Cardiac muscle cell (in vitro differentiated cells and primary cell): ENCODE measurements around the gene CORO1A. TPM values are rescaled to one million over a fixed set of nuclear protein-coding genes. Genes with fewer than 3 reads are reported as not detected.
"Not testable (repeated sequence)": the region's sequence is repeated elsewhere in the genome, so short reads cannot be mapped to it uniquely, and the experiment has no call there.

Experiments used
- DNase-seq, 2 donors: peaks; one replicate each; pipeline versions ENCODE4 v3.0.0 to v3.0.0-alpha.2; 2010 to 2017; ENCODE audit warnings: low read depth in 1 of 2, low spot score in 1 of 2
- H3K27ac ChIP-seq: fragments of 200-600 bp; sonication (generic); 2 replicates; pipeline ENCODE4 v1.5.1; 2016
- H3K27me3 ChIP-seq: fragments of 200-600 bp; sonication (generic); 2 replicates; pipeline ENCODE4 v1.6.0; 2016; ENCODE audit warnings: control low read depth
- H3K36me3 ChIP-seq: fragments of 200-600 bp; sonication (generic); 2 replicates; pipeline ENCODE4 v1.5.1; 2016; ENCODE audit warnings: control low read depth
- H3K4me1 ChIP-seq: fragments of 200-600 bp; sonication (generic); 2 replicates; pipeline ENCODE4 v1.8.1; 2017; ENCODE audit warnings: low read depth, mild to moderate bottlenecking, mixed run types
- H3K4me3 ChIP-seq: fragments of 200-600 bp; sonication (generic); 2 replicates; pipeline ENCODE4 v1.5.1; 2016; ENCODE audit warnings: mild to moderate bottlenecking
- H3K9me3 ChIP-seq: fragments of 200-600 bp; sonication (generic); 2 replicates; pipeline ENCODE4 v1.5.1; 2017; ENCODE audit warnings: low read depth, mild to moderate bottlenecking, control low read depth
- polyA plus RNA-seq: library from polyadenylated mRNA; unstranded; fragments of >200 nt; fragmentation: Nextera tagmentation; extraction: Ambion mirVana; gene quantifications from 2 replicates; pipeline ENCODE4 v1.2.1, GENCODE V29; 2016
- total RNA-seq: library from RNA; depleted of rRNA; stranded (reverse); fragments of >200 nt; gene quantifications from 2 replicates; pipeline ENCODE4 v1.2.3, GENCODE V29; 2016

Gene CORO1A
- total and polyA plus RNA-seq, 2 experiments from 2014 or later = 0.92 to 3.4 TPM

DNA sequence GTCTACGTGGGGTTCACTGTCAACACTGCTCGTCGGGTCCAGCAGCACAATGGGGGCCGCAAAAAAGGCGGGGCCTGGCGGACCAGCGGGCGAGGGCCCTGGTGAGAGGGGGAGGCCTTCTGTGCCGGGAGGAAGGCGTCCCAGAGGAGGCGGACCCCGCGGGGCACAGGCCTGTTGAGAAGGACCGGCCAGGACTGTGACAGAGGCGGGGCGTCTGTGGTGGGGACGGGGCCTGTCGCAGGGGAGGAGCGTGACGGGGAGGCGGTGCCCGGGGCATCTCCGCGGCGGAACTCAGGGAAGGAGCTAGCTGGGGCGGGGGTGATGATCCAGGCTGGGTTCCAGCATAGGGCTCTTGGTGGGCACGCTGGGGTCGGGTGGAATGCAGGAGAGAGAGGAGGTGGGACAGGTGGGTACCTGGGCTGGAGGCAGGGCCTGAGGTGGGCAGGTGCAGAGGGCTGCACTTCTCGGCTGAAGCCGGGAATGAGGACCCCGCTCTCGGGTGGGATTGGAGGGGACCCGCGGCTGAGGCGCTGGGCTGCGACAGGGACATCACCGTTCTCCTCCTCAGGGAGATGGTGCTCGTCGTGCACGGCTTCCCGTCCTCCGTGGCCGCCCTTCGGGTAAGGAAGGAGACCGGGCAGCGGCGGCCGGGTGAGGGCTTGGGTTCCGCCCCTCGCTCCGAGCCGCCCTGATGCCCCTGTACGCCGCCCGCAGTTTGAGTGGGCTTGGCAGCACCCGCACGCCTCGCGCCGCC, 10.9 kb downstream of the CORO1A start:
- H3K4me3 ChIP-seq = peak overlapping the region; percentile 21
- H3K9me3 ChIP-seq, H3K27me3 ChIP-seq, DNase-seq, H3K4me1 ChIP-seq, H3K27ac ChIP-seq, H3K36me3 ChIP-seq: not testable (repeated sequence)

DNA sequence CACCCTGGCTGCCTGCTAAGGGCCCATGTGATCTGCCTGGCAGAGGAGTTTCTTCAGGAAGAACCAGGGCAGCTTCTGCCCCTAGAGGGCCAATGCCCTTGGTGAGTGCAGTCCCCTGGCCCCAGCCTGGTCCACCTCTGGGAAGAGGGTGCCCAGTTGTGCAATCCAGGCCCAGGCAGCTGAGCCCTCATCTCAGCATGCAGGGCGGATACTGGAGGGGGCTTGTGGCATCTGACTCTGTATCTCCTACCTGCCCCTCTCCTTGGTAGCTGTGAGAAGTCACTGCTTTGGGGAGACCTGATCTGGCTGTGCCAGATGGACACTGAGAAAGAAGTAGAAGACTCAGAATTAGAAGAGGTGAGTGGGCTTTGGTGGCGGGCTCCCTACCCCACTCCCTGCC, 13.6 kb downstream of the CORO1A start:
- H3K9me3 ChIP-seq, H3K4me3 ChIP-seq, DNase-seq, H3K4me1 ChIP-seq, H3K27ac ChIP-seq, H3K36me3 ChIP-seq, H3K27me3 ChIP-seq: not testable (repeated sequence)

DNA sequence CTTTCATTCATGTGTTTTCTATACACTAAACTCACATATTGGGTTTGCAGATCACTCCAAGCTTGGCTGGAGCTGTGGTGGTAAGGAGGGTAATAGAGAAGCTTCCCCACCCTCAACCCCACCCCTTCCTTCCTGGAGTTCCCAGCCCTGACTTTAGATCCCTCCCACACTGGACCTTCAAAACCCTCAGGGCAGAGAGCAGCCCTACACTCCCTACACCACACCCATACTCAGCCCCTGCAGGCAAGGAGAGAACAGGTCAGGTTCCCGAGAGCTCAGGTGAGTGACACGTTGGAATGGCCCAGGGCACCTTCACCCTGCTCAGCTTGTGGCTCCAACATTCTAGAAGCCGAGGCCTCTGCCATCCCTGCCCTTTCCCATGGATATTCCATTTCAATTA, 15.6 kb downstream of the CORO1A start, which contains the start of gene SULT1A3:
Gene SULT1A3 (plus strand): TSS at position 207 of the 400 bp plus-strand sequence. CDS start 1,474 bp downstream, outside the sequence.
- H3K9me3 ChIP-seq, H3K4me1 ChIP-seq, H3K27me3 ChIP-seq, H3K36me3 ChIP-seq, H3K4me3 ChIP-seq, H3K27ac ChIP-seq, DNase-seq: not testable (repeated sequence)

DNA sequence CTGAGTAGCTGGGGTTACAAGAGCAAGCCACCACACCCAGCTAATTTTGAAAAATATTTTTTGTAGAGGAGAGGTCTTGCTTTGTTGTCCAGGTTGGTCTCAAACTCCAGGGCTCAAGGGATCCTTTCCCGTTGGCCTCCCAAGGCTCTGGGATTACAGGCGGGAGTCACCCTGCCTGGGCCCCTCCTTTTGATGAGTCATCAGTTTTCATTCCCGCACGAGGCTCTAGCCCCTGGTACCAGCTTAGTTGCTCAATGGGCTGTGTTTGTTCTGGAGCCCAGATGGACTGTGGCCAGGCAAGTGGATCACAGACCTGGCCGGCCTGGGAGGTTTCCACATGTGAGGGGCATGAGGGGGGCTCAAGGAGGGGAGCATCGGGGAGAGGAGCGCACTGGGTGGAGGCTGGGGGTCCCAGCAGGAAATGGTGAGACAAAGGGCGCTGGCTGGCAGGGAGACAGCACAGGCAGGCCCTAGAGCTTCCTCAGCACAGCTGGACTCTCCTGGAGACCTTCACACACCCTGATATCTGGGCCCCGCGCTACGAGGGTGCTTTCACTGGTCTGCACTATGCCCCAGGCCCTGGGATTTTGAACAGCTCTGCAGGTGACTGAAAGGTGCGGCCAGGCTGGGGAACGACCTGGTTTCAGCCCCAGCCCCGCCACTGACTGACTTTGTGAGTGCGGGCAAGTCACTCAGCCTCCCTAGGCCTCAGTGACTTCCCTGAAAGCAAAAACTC, 16.4 kb downstream of the CORO1A start:
- not testable (repeated sequence) for H3K4me3 ChIP-seq, DNase-seq, H3K4me1 ChIP-seq, H3K9me3 ChIP-seq, H3K27ac ChIP-seq, H3K27me3 ChIP-seq, H3K36me3 ChIP-seq

DNA sequence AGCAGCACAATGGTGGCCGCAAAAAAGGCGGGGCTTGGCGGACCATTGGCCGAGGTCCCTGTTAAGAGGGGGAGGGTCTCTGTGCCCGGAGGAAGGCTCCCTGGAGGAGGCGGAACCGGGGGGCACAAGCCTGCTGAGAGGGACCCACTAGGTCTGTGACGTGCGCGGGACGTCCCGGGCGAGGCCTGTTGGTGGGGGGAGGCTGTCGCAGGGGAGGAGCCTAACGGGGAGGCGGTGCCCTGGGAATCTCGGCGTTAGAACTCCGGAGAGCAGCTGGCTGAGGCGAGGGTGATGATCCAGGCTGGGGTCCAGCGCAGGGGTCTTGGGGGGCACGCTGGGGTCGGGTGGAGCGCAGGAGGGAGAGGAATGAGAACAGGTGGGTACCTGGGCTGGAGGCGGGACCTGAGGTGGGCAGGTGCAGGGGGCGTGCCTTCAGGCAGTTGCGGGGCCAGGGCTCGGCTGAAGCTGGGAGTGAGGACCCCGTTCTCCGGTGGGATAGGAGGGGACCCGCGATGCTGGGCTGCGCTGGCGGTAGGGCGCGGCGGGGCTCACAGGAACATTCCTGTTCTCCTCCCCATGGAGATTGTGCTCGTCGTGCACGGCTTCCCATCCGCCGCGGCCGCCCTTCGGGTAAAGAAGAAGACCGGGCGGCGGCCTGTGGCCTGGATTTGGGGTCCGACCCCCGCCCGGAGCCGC, 22.3 kb downstream of the CORO1A start:
- H3K36me3 ChIP-seq, DNase-seq, H3K4me1 ChIP-seq, H3K27ac ChIP-seq, H3K27me3 ChIP-seq, H3K4me3 ChIP-seq, H3K9me3 ChIP-seq: not testable (repeated sequence)

DNA sequence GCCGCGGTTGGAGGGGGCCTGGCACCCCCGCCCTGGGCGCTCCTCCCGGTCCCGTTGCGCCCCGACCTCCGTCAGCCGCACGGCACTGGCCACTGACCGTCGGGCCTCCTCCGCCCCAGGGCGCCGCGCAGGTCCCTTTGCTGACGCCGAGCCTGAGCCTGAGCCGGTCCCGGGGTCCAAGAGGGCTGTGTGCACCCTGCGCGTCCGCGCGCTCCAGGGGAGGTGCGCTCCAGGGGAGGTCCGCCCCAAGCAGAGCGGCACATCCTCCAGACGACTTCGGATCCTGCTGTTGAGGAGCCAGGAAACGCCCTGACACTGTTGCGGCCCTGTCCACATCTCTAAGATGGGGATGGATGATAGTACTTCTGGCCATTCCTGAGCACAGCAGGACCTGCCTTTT, 22.9 kb downstream of the CORO1A start:
- not testable (repeated sequence) for H3K9me3 ChIP-seq, H3K27me3 ChIP-seq, DNase-seq, H3K27ac ChIP-seq, H3K4me3 ChIP-seq, H3K4me1 ChIP-seq, H3K36me3 ChIP-seq

DNA sequence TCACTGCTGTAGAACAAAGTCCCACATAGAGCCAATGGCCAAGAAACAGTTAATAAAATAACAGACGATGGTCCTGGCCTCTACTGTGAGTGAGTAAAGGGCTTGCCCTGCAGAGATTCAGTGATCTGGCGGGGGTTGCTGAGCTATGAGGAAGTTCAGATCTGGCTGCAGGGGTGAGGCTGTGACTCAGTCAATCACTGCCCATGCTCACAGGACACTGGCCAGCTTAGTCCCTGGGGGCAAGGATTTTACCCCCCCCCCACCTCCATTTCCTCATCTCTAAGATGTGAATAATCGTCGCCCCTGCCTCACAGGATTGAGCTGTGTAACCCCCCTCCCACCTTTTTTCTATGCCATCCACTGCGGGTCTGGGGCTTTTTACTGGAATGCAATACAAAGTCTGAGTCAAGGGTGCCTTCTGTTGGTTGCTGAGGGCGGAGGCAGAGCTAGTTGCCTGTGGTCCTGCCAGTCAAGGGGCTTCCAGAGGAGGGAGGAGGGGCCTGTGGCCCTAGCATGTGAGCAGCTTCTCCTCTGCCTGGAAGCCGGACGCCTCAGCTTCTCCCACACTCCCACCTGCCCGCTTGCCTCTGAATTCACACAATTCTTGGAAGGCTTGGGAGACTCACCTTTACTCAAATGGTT, 23.8 kb downstream of the CORO1A start:
- not testable (repeated sequence) for H3K27me3 ChIP-seq, H3K4me3 ChIP-seq, H3K4me1 ChIP-seq, H3K9me3 ChIP-seq, H3K36me3 ChIP-seq, DNase-seq, H3K27ac ChIP-seq

DNA sequence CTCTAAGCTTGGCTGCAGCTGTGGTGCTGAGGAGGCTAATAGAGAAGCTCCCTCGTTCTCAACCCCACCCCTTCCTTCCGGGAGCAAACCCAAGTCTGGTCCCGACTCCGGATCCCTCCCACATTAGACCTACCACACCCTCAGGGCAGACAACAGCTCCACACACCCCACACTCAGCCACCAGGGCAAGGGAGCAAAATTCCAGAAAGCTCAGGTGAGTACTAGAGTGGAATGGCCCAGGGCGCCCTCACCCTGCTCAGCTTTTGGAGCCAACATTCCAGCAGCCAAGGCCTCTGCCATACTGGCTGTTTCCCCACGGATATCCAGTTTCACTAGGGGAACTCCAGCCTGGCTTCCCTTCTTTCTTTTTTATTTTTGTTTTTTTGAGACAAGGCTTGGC, 25.6 kb downstream of the CORO1A start:
- H3K4me1 ChIP-seq, DNase-seq, H3K36me3 ChIP-seq, H3K9me3 ChIP-seq, H3K4me3 ChIP-seq, H3K27ac ChIP-seq, H3K27me3 ChIP-seq: not testable (repeated sequence)

DNA sequence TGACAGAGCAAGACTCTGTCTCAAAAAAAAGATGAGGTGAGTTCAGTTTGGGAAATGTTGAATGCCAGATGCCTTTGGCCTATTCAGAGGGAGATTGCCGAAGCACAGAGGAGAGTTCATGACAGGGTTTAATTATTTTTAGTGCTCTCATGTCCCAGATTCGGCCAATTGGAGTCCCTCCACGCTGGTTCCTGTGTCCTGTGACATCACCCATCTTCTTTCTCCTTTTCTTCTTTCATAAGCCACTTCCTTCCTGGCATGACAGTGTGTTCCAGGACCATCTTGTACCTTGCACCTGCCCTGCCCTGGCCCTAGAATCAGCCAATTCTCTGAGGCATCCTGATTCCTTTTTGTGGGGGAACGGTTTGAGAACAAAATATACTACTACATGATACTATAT, 28.0 kb downstream of the CORO1A start:
- not testable (repeated sequence) for H3K36me3 ChIP-seq, H3K4me1 ChIP-seq, H3K4me3 ChIP-seq, H3K27ac ChIP-seq, H3K9me3 ChIP-seq, H3K27me3 ChIP-seq, DNase-seq

DNA sequence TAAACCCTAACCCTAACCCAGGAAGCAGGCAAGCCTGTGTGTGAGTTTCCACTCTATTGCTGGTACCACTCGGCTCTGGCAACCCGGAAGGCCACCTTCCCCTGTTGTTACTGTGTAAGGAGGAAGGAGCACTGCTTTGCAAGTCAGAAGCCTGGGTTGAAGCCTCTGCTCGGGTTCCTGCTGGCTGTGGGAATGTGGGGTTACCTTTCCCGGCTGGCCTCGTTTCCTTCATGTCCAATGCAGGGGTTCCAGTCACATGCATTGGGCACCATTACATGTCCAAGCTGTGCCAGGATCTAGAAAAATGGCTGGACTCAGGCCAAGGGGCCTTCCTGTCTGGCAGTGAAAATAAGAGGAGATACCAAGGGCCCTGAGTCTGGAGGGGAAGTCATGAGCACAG, 33.7 kb downstream of the CORO1A start:
- H3K36me3 ChIP-seq, H3K27ac ChIP-seq, H3K4me3 ChIP-seq, H3K9me3 ChIP-seq, DNase-seq, H3K27me3 ChIP-seq, H3K4me1 ChIP-seq: not testable (repeated sequence)

Other genes starting within 250 kb of the CORO1A start
- gene TMEM219, start 221.5 kb upstream of the CORO1A start, total RNA-seq = 73.7 and 110 TPM in 2 replicates
- gene TMEM219, start 221.5 kb upstream of the CORO1A start, polyA plus RNA-seq = 109 and 156 TPM in 2 replicates
- 69.4 and 70.9 TPM in 2 replicates for gene TAOK2, start 209.7 kb upstream of the CORO1A start, total RNA-seq
- gene TAOK2, start 209.7 kb upstream of the CORO1A start, polyA plus RNA-seq = 25.8 and 36.2 TPM in 2 replicates
- gene HIRIP3, start 188.0 kb upstream of the CORO1A start, total RNA-seq = 22.2 and 25.6 TPM in 2 replicates
- gene HIRIP3, start 188.0 kb upstream of the CORO1A start, polyA plus RNA-seq = 26.7 and 32.5 TPM in 2 replicates
- 83.7 and 167 TPM in 2 replicates for gene INO80E, start 187.4 kb upstream of the CORO1A start, total RNA-seq
- 17.1 and 19.0 TPM in 2 replicates for gene INO80E, start 187.4 kb upstream of the CORO1A start, polyA plus RNA-seq
- 1.6 and 7.2 TPM in 2 replicates for gene DOC2A, start 172.6 kb upstream of the CORO1A start, total RNA-seq
- gene DOC2A, start 172.6 kb upstream of the CORO1A start, polyA plus RNA-seq = 3.3 and 6.9 TPM in 2 replicates
- not detected in 2 replicates for gene C16orf92, start 160.4 kb upstream of the CORO1A start, total RNA-seq
- gene C16orf92, start 160.4 kb upstream of the CORO1A start, polyA plus RNA-seq = not detected in 2 replicates
- gene TLCD3B, start 152.3 kb upstream of the CORO1A start, total RNA-seq = 0.21 and 0.36 TPM in 2 replicates
- gene TLCD3B, start 152.3 kb upstream of the CORO1A start, polyA plus RNA-seq = not detected in 2 replicates
- 3,852 and 5,767 TPM in 2 replicates for gene ALDOA, start 117.8 kb upstream of the CORO1A start, total RNA-seq
- gene ALDOA, start 117.8 kb upstream of the CORO1A start, polyA plus RNA-seq = 5,441 and 6,816 TPM in 2 replicates
- gene PPP4C, start 107.6 kb upstream of the CORO1A start, total RNA-seq = 94.3 and 134 TPM in 2 replicates
- 217 and 225 TPM in 2 replicates for gene PPP4C, start 107.6 kb upstream of the CORO1A start, polyA plus RNA-seq
- gene TBX6, start 91.7 kb upstream of the CORO1A start, total RNA-seq = 1.6 and 5.0 TPM in 2 replicates
- 2.2 and 8.9 TPM in 2 replicates for gene TBX6, start 91.7 kb upstream of the CORO1A start, polyA plus RNA-seq
- gene YPEL3, start 87.4 kb upstream of the CORO1A start, total RNA-seq = 67.1 and 107 TPM in 2 replicates
- 115 and 143 TPM in 2 replicates for gene YPEL3, start 87.4 kb upstream of the CORO1A start, polyA plus RNA-seq
- gene GDPD3, start 70.1 kb upstream of the CORO1A start, total RNA-seq = 1.7 and 2.0 TPM in 2 replicates
- gene GDPD3, start 70.1 kb upstream of the CORO1A start, polyA plus RNA-seq = 0.72 and 0.96 TPM in 2 replicates
- 57.2 and 70.2 TPM in 2 replicates for gene MAPK3, start 60.4 kb upstream of the CORO1A start, total RNA-seq
- 29.7 and 35.9 TPM in 2 replicates for gene MAPK3, start 60.4 kb upstream of the CORO1A start, polyA plus RNA-seq
- 254 and 290 TPM in 2 replicates for gene BOLA2B, start 10.1 kb downstream of the CORO1A start, total RNA-seq
- gene BOLA2B, start 10.1 kb downstream of the CORO1A start, polyA plus RNA-seq = 89.4 and 146 TPM in 2 replicates
- 61.6 and 76.1 TPM in 2 replicates for gene SLX1A, start 10.3 kb downstream of the CORO1A start, total RNA-seq
- gene SLX1A, start 10.3 kb downstream of the CORO1A start, polyA plus RNA-seq = 67.3 and 85.1 TPM in 2 replicates
- gene SULT1A3, start 15.7 kb downstream of the CORO1A start, total RNA-seq = 3.7 and 4.2 TPM in 2 replicates
- gene SULT1A3, start 15.7 kb downstream of the CORO1A start, polyA plus RNA-seq = 7.7 and 17.1 TPM in 2 replicates
- 0.07 and 3.2 TPM in 2 replicates for gene NPIPB13, start 64.9 kb downstream of the CORO1A start, total RNA-seq
- gene NPIPB13, start 64.9 kb downstream of the CORO1A start, polyA plus RNA-seq = 4.1 and 5.3 TPM in 2 replicates
- 56.7 and 63.1 TPM in 2 replicates for gene CD2BP2, start 171.7 kb downstream of the CORO1A start, total RNA-seq
- gene CD2BP2, start 171.7 kb downstream of the CORO1A start, polyA plus RNA-seq = 47.2 TPM in 2 replicates
- gene TBC1D10B, start 186.9 kb downstream of the CORO1A start, total RNA-seq = 50.7 and 58.4 TPM in 2 replicates
- gene TBC1D10B, start 186.9 kb downstream of the CORO1A start, polyA plus RNA-seq = 39.9 and 51.3 TPM in 2 replicates
- gene MYL11, start 191.2 kb downstream of the CORO1A start, total RNA-seq = 1.5 TPM in 1 of 2 replicates, not detected in the other
- 0.69 and 5.5 TPM in 2 replicates for gene MYL11, start 191.2 kb downstream of the CORO1A start, polyA plus RNA-seq
- 0.92 and 0.95 TPM in 2 replicates for gene SEPTIN1, start 199.0 kb downstream of the CORO1A start, total RNA-seq
- gene SEPTIN1, start 199.0 kb downstream of the CORO1A start, polyA plus RNA-seq = 8.7 and 11.9 TPM in 2 replicates
- gene ZNF48, start 211.8 kb downstream of the CORO1A start, total RNA-seq = 29.5 and 32.3 TPM in 2 replicates
- gene ZNF48, start 211.8 kb downstream of the CORO1A start, polyA plus RNA-seq = 12.5 and 20.8 TPM in 2 replicates
- 29.1 and 31.5 TPM in 2 replicates for gene ZNF771, start 224.0 kb downstream of the CORO1A start, total RNA-seq
- 26.5 and 36.1 TPM in 2 replicates for gene ZNF771, start 224.0 kb downstream of the CORO1A start, polyA plus RNA-seq
- gene DCTPP1, start 246.4 kb downstream of the CORO1A start, total RNA-seq = 43.0 and 46.3 TPM in 2 replicates
- gene DCTPP1, start 246.4 kb downstream of the CORO1A start, polyA plus RNA-seq = 77.0 and 85.2 TPM in 2 replicates